22Rv1 (cell line): Measurements from ENCODE around the gene PTP4A1.

Experiments used
- H3K27ac ChIP-seq: fragments of 450-650 bp; 2 replicates; pipeline ENCODE4 v1.5.1; 2017
- CTCF ChIP-seq: fragments of 450-650 bp; IDR thresholded peaks from 2 replicates; pipeline ENCODE4 v1.5.1; 2017; ENCODE audit warnings: mild to moderate bottlenecking
- ZFX ChIP-seq: fragments of 450-650 bp; IDR thresholded peaks from 2 replicates; pipeline ENCODE4 v1.6.1; 2017; ENCODE audit warnings: antibody characterized with exemption, borderline replicate concordance

The PTP4A1 gene

GRCh38 chr6:63543001-63543400, 29.3 kb upstream of the PTP4A1 start:
- TF ChIP-seq ZFX = no peak
- TF ChIP-seq CTCF = no peak
- H3K27ac ChIP-seq = no peak overlapping the region

- no peak overlapping the region for H3K27ac ChIP-seq
- TF ChIP-seq CTCF = no peak
- no peak for TF ChIP-seq ZFX
Measured at GRCh38 chr6:63543982-63544381, 28.3 kb upstream of the PTP4A1 start.

GRCh38 chr6:63546236-63546635, 26.0 kb upstream of the PTP4A1 start:
- TF ChIP-seq CTCF = no peak
- TF ChIP-seq ZFX = no peak
- no peak overlapping the region for H3K27ac ChIP-seq

GRCh38 chr6:63546697-63547096, 25.6 kb upstream of the PTP4A1 start:
- no peak overlapping the region for H3K27ac ChIP-seq
- TF ChIP-seq ZFX (no peak), CTCF (no peak)

GRCh38 chr6:63549076-63549475, 23.2 kb upstream of the PTP4A1 start:
- TF ChIP-seq CTCF = no peak
- TF ChIP-seq ZFX = no peak
- H3K27ac ChIP-seq = no peak overlapping the region

DNA sequence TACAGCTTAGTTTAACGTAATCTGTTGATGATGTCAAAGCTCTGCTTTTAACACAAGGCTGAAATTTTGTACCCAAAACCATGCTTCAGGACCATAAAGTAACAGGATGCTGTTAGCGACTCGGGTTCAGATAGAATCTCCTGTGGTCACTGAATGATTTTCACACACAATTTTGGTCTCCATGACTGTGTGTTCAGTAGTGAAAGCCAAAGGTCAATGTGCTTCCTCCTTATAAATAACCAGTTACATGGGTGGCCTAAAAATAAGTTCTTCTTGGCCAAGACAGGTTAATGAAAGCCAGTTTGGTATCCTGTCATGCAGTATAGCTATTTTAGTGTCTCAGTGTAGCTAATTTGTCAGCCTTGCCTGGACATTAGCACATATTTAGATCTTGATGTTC, 19.1 kb upstream of the PTP4A1 start:
- no peak overlapping the region for H3K27ac ChIP-seq
- TF ChIP-seq CTCF (no peak), ZFX (no peak)

DNA sequence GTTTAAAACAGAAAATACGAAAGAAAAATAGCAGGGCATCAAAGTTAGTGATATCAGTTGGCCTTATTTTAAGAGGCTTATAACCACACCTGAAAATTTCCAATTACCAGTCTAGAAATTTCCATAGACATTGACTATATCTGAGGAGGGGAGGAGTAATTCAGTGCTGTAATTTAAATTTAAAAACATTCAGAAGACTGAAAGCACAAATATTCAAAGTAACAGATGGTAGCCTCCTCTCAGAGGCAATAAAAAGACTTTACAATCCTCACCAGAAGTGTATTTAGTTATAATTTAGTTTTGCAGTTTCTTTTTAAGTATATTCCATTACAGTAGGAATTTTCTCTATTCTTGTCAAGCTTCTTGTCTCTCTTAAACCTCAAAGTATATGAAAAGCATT, 18.4 kb upstream of the PTP4A1 start:
- no peak for TF ChIP-seq ZFX
- no peak for TF ChIP-seq CTCF
- H3K27ac ChIP-seq = no peak overlapping the region
